Astrocyte (in vitro differentiated cells and primary cell): ENCODE measurements around the gene MYO15B. TPM values are rescaled to one million over a fixed set of nuclear protein-coding genes. Genes with fewer than 3 reads are reported as not detected.

ENCODE experiments used
- DNase-seq: peaks from one replicate; pipeline ENCODE4 v3.0.0-alpha.2; 2010; ENCODE audit warnings: low read depth
- FAIRE-seq: peaks from 2 replicates; lab custom pipeline; 2011; peaks lifted over from hg19 to GRCh38; lab: Jason Lieb, UNC
- H2AFZ ChIP-seq: 2 replicates; pipeline ENCODE4 v1.6.0; 2012; ENCODE audit warnings: low read depth, low read length, inconsistent platforms
- H3K27ac ChIP-seq: 2 replicates; pipeline ENCODE4 v1.5.1; 2011; ENCODE audit warnings: low read depth, low read length, inconsistent platforms
- H3K27me3 ChIP-seq: 2 replicates; pipeline ENCODE4 v1.6.0; 2011; ENCODE audit warnings: low read length, inconsistent platforms; ENCODE audit not compliant: insufficient read depth
- H3K36me3 ChIP-seq: 2 replicates; pipeline ENCODE4 v1.5.1; 2011; ENCODE audit warnings: low read length, inconsistent platforms; ENCODE audit not compliant: insufficient read depth
- H3K4me1 ChIP-seq: 2 replicates; pipeline ENCODE4 v1.5.1; 2011; ENCODE audit warnings: low read length, inconsistent platforms; ENCODE audit not compliant: insufficient read depth
- H3K4me2 ChIP-seq: 2 replicates; pipeline ENCODE4 v1.6.0; 2012; ENCODE audit warnings: low read length, inconsistent platforms
- H3K4me3 ChIP-seq: 2 replicates; pipeline ENCODE4 v1.5.1; 2011; ENCODE audit warnings: low read depth, mild to moderate bottlenecking, low read length, inconsistent platforms; ENCODE audit not compliant: insufficient read depth
- H3K79me2 ChIP-seq: 2 replicates; pipeline ENCODE4 v1.6.0; 2012; ENCODE audit warnings: mild to moderate bottlenecking, low read length, inconsistent platforms; ENCODE audit not compliant: insufficient read depth
- H3K9ac ChIP-seq: 2 replicates; pipeline ENCODE4 v1.6.0; 2012; ENCODE audit warnings: mild to moderate bottlenecking, low read length, inconsistent platforms
- H3K9me3 ChIP-seq: 2 replicates; pipeline ENCODE4 v1.5.1; 2012; ENCODE audit warnings: low read depth, mild to moderate bottlenecking, low read length, inconsistent platforms; ENCODE audit not compliant: insufficient read depth
- H4K20me1 ChIP-seq: 2 replicates; pipeline ENCODE4 v1.6.0; 2012; ENCODE audit warnings: low read length, inconsistent platforms; ENCODE audit not compliant: insufficient read depth
- H3K27ac Mint-ChIP-seq: one replicate; pipeline ENCODE4 v1.8.0; 2021; ENCODE audit warnings: mild to moderate bottlenecking, mixed read lengths; ENCODE audit not compliant: unreplicated experiment
- H3K27me3 Mint-ChIP-seq: one replicate; pipeline ENCODE4 v1.8.0; 2021; ENCODE audit warnings: low read depth, mixed read lengths; ENCODE audit not compliant: unreplicated experiment
- H3K36me3 Mint-ChIP-seq: one replicate; pipeline ENCODE4 v1.8.0; 2021; ENCODE audit warnings: low read depth, mixed read lengths; ENCODE audit not compliant: unreplicated experiment
- H3K4me1 Mint-ChIP-seq: one replicate; pipeline ENCODE4 v1.8.0; 2021; ENCODE audit warnings: low read depth, mixed read lengths; ENCODE audit not compliant: unreplicated experiment
- H3K4me3 Mint-ChIP-seq: one replicate; pipeline ENCODE4 v1.8.0; 2021; ENCODE audit warnings: mild to moderate bottlenecking, moderate library complexity, mixed read lengths; ENCODE audit not compliant: unreplicated experiment
- H3K9me3 Mint-ChIP-seq: one replicate; pipeline ENCODE4 v1.8.0; 2021; ENCODE audit warnings: mild to moderate bottlenecking, mixed read lengths; ENCODE audit not compliant: unreplicated experiment
- CTCF ChIP-seq: IDR thresholded peaks from 2 replicates; pipeline ENCODE4 v1.5.1; 2011; ENCODE audit warnings: low read depth, mild to moderate bottlenecking, inconsistent platforms, low read length, moderate library complexity; ENCODE audit not compliant: insufficient read depth
- EZH2 ChIP-seq: IDR thresholded peaks from 2 replicates; pipeline ENCODE4 v1.6.1; 2012; ENCODE audit warnings: mild to moderate bottlenecking, low read length, inconsistent platforms; ENCODE audit not compliant: insufficient read depth
- total RNA-seq: library from RNA; stranded (reverse); gene quantifications from 2 replicates; pipeline ENCODE4 v1.2.1, GENCODE V29; 2021

Gene MYO15B
- total RNA-seq, 1 donor from 2014 or later, result 3.5 TPM

DNA sequence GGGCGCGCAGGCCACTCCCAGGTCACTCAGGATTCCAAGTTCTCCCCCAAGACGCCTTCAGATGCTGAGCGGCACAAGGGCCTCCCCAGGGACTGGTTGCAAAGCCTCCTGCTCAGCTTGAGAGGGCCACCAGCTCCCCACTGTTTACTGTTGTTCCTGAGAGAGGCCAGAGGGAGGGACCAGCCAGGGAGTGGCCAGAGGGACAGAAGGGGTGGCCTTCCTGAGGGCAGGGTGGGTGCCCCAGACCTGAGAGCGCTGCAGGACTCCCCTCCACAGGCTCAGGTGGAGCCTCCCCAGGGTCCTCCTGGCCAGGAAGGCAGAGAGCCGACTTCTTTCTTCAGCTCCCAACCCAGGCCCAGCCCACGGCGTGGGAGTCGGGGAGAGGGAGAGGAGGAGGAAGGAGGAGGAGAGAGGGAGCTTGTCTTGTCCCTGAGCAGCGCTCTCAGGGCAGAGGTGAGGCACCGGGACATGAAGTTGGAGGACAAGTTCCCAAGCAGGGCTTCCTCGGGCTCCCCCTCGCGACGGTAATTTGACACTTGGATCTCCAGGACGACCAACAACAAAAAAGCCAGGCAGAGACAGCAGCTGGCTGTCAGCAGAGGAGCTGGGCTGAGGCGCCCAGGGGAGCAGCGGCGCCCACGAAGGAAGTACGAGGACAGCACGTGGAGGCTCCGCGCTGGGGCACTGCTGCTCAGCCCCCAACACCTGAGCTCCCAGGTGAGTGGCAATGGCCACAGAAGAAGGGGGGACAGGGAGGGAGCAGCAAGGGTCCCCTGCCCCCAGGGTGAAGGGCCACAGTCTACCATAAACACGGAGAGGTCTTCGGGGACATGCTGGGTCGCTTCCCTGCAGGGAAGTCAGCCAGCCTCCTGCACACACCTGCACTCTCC is 46.1 kb downstream of the MYO15B start:
- DNase-seq, result peak; percentile 74
- Mint-ChIP-seq H3K27me3 (no peaks in the 10 kb centered on the region), H3K9me3 (no peaks in the 10 kb centered on the region), H3K36me3 (peaks cover 6% of the 10 kb centered on the region), H3K4me1 (peaks cover 6% of the 10 kb centered on the region), H3K27ac (peak overlapping the region; percentile 78), H3K4me3 (peak overlapping the region; percentile 5)
- Histone ChIP-seq H2AFZ (peak overlapping the region; percentile 54), H3K4me3 (no peak overlapping the region), H4K20me1 (peaks cover 7% of the 10 kb centered on the region), H3K9me3 (no peaks in the 10 kb centered on the region), H3K27me3 (no peaks in the 10 kb centered on the region), H3K9ac (peak overlapping the region; percentile 45), H3K27ac (peak overlapping the region; percentile 55), H3K4me2 (peak overlapping the region; percentile 74), H3K79me2 (no peaks in the 10 kb centered on the region), H3K4me1 (peaks cover 13% of the 10 kb centered on the region), H3K36me3 (no peaks in the 10 kb centered on the region)
- peak; percentile 43 for FAIRE-seq
- TF ChIP-seq EZH2 (no peak), CTCF (peak; percentile 63)

- no peaks in the 10 kb centered on the region for H3K9me3 Mint-ChIP-seq
- Histone ChIP-seq H3K27me3 (no peaks in the 10 kb centered on the region), H3K4me1 (peaks cover 13% of the 10 kb centered on the region), H3K79me2 (no peaks in the 10 kb centered on the region), H3K9me3 (no peaks in the 10 kb centered on the region), H3K4me3 (no peak overlapping the region), H4K20me1 (peaks cover 7% of the 10 kb centered on the region), H3K36me3 (no peaks in the 10 kb centered on the region), H2AFZ (no peak overlapping the region), H3K9ac (peak overlapping the region; percentile 15), H3K27ac (no peak overlapping the region), H3K4me2 (peak overlapping the region; percentile 74)
- FAIRE-seq, result no peak
- no peak overlapping the region for H3K4me3 Mint-ChIP-seq
- no peak for DNase-seq
- H3K36me3 Mint-ChIP-seq, result peaks cover 6% of the 10 kb centered on the region
- H3K4me1 Mint-ChIP-seq, result peaks cover 6% of the 10 kb centered on the region
- H3K27me3 Mint-ChIP-seq, result no peaks in the 10 kb centered on the region
- TF ChIP-seq CTCF (no peak), EZH2 (no peak)
- no peak overlapping the region for H3K27ac Mint-ChIP-seq
These were observed 46.8 kb downstream of the MYO15B start for GRCh38 chr17:75634376-75634740.
